ENCODE results near the gene SMYD2. TPM values are rescaled to one million over a fixed set of nuclear protein-coding genes. Genes with fewer than 3 reads are reported as not detected.

Gene SMYD2
- total RNA-seq, 1 donor from 2014 or later, result 18.2 TPM

- Histone ChIP-seq H3K9me3 (no peaks in the 10 kb centered on the region), H3K27ac (no peak overlapping the region), H3K4me3 (no peak overlapping the region), H3K4me1 (no peaks in the 10 kb centered on the region), H3K27me3 (no peaks in the 10 kb centered on the region), H3K36me3 (peaks cover 0 to 13% of the 10 kb centered on the region in 2 donors)
- no peak for DNase-seq (ENCODE audit: extremely low spot score in 2 of 2)
- TF ChIP-seq POLR2AphosphoS5 (IDR thresholded peaks at IDR 0.05; ENCODE audit: insufficient read depth in 1 of 2, low read depth in 1 of 2) (no peak), CTCF (IDR thresholded peaks at IDR 0.05) (no peak), POLR2A (IDR thresholded peaks at IDR 0.05) (no peak)
- intact Hi-C loops (cut with DNase I), result no loop called here
These were observed 96.9 kb downstream of the SMYD2 start for GRCh38 chr1:214377886-214378285.

DNA sequence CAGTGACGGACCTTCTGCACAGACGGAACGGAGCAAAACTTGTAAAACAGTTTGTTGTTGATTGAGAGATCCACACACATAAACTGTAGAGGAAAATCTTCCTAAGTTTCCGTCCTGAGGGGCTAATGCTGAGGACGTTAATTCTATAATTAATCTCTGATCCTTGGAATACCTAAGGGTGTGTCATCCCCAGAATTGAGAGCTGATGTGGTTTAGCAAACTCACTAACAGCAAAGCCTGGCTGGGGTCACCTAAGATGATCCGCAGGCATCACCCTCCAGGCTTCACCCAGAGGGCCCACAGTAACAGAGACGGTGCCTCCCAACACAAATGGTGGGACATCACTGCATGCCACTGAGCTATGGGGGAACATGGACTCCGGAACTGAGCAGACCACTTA is 97.5 kb downstream of the SMYD2 start:
- Histone ChIP-seq H3K4me3 (no peak overlapping the region), H3K9me3 (no peaks in the 10 kb centered on the region), H3K27ac (no peak overlapping the region), H3K4me1 (no peaks in the 10 kb centered on the region), H3K36me3 (peaks cover 0 to 19% of the 10 kb centered on the region in 2 donors), H3K27me3 (no peaks in the 10 kb centered on the region)
- intact Hi-C loops (cut with DNase I), result no loop called here
- no peak for DNase-seq (ENCODE audit: extremely low spot score in 2 of 2)
- TF ChIP-seq CTCF (IDR thresholded peaks at IDR 0.05) (no peak), POLR2A (IDR thresholded peaks at IDR 0.05) (no peak), POLR2AphosphoS5 (IDR thresholded peaks at IDR 0.05; ENCODE audit: insufficient read depth in 1 of 2, low read depth in 1 of 2) (no peak)

- Histone ChIP-seq H3K9me3 (no peaks in the 10 kb centered on the region), H3K27ac (no peak overlapping the region), H3K36me3 (peaks cover 0 to 27% of the 10 kb centered on the region in 2 donors), H3K4me3 (no peak overlapping the region), H3K27me3 (no peaks in the 10 kb centered on the region), H3K4me1 (no peaks in the 10 kb centered on the region)
- DNase-seq (ENCODE audit: extremely low spot score in 2 of 2), result no peak
- intact Hi-C loops (cut with DNase I), result no loop called here
- no peak for TF ChIP-seq POLR2AphosphoS5 (IDR thresholded peaks at IDR 0.05; ENCODE audit: insufficient read depth in 1 of 2, low read depth in 1 of 2)
- TF ChIP-seq POLR2A (IDR thresholded peaks at IDR 0.05), result no peak
- no peak for TF ChIP-seq CTCF (IDR thresholded peaks at IDR 0.05)
These were observed 98.4 kb downstream of the SMYD2 start for GRCh38 chr1:214379236-214379970.

- H3K27me3 ChIP-seq, result no peaks in the 10 kb centered on the region
- intact Hi-C loops (cut with DNase I), result no loop called here
- no peaks in the 10 kb centered on the region for H3K4me1 ChIP-seq
- peaks cover 0 to 27% of the 10 kb centered on the region in 2 donors for H3K36me3 ChIP-seq
- no peak for DNase-seq (ENCODE audit: extremely low spot score in 2 of 2)
- TF ChIP-seq POLR2AphosphoS5 (IDR thresholded peaks at IDR 0.05; ENCODE audit: insufficient read depth in 1 of 2, low read depth in 1 of 2), result no peak
- no peak overlapping the region for H3K4me3 ChIP-seq
- no peaks in the 10 kb centered on the region for H3K9me3 ChIP-seq
- H3K27ac ChIP-seq, result no peak overlapping the region
These were observed 99.4 kb downstream of the SMYD2 start for GRCh38 chr1:214380396-214380795.

DNA sequence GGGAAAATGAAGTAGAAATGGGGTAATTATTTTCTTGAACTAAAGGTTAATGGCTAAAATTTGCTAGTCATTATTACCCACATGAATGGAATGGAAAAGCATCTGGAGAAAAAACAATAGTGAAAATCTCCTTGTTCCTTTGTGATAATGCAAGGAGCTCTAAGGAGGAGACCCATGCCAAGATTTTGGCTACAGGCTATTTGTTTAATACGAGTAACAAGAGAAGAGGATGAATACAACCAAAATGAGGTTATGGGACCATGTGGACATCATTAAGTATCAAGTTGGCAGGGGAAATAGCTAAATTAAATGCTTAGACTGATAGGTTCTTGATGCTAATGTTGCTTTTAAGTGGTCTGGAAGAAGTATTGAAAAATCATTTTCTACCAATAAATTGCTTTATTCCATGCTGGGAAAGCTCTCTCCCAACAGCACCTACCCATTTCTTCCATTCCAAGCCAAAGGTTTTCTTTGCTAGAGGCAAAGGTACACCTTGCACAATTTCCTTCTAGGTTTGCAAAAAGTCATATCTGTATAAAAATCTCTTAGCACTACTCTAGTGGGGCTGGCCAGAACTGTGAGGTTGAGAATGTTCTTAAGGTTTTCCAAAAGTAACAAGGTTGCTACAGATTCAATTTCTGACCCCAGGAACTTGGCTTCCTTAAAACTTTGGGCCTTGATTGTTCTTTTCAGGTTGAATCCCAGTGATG is 100.2 kb downstream of the SMYD2 start:
- Histone ChIP-seq H3K4me1 (no peaks in the 10 kb centered on the region), H3K4me3 (no peak overlapping the region), H3K9me3 (no peaks in the 10 kb centered on the region), H3K36me3 (peaks cover 0 to 22% of the 10 kb centered on the region in 2 donors), H3K27me3 (no peaks in the 10 kb centered on the region), H3K27ac (no peak overlapping the region)
- TF ChIP-seq POLR2A (IDR thresholded peaks at IDR 0.05), result no peak
- no peak for DNase-seq (ENCODE audit: extremely low spot score in 2 of 2)
- intact Hi-C loops (cut with DNase I), result no loop called here
